ENCODE results near the gene ZNF831.

The ZNF831 gene

DNA sequence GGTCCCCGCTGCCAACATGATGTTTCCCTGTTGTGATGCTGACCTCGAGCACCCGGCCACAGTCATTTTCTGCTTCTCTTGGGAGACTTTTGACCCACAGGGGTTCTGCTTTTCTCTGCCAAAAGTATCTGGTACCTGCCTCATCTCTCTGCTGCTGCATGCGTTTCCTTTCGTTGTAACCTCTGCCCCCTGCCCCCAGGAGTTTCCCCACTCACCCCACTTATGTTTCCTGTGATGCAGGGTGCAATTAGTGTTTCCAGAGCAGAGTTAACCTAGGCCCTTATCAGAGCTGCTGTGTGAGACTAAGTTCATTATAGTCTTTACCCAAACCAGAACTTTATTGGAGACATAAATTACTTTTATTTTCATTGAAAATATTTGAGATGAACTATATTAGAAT is 71.6 kb downstream of the ZNF831 start:
- in situ Hi-C loops (cut with MboI; ENCODE audit: low sequenced_read_pairs) = no loop called here

- in situ Hi-C loops (cut with MboI; ENCODE audit: low sequenced_read_pairs) = no loop called here
Measured at GRCh38 chr20:59240006-59240405, 76.4 kb downstream of the ZNF831 start.

DNA sequence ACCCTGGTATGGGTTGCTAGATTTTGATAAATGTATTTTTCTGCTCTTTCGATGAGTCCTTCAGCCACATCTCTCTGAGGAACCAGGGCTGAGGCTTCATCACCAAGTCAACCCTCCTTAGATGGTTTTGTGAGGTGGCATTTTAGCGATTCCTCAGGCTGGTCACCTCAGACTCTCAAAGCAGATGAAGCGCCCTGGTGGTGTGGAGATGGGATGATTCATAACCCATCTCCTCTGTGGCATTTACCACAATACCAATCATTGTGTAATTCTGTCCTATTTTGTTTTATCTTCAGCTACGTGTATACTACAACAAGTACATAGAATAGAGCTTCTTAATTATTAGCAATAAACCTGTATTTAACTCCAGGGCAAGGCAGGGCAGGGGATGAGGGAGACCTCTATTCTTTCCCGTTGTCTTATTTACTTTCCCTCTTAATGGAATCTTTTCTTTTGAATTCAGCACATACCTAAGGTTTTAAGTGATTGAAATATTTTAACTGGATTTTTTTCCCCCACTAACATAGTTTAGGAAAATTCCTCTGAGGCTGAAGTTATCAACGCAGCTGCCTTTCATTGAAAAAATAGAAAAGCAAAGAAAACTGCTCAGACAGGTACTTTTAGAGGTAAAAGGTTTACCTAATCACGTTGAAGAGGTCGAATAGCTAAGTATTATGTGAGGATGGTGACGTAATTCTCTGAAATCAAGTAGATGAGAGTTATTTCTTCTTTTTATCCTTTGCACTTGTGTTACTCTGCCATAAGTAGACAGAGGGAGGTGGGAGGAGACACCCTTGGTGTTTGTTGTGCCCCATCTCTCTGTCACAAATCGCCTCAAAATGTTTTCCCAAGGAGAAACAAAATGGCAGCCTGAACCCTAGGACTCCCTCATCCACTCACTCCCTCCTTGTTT is 79.3 kb downstream of the ZNF831 start:
- in situ Hi-C loops (cut with MboI; ENCODE audit: low sequenced_read_pairs) = no loop called here

GRCh38 chr20:59246691-59247400 is 83.2 kb downstream of the ZNF831 start:
- in situ Hi-C loops (cut with MboI; ENCODE audit: low sequenced_read_pairs) = no loop called here

- in situ Hi-C loops (cut with MboI; ENCODE audit: low sequenced_read_pairs) = no loop called here
Measured at GRCh38 chr20:59247731-59248684, 84.4 kb downstream of the ZNF831 start.

- in situ Hi-C loops (cut with MboI; ENCODE audit: low sequenced_read_pairs) = no loop called here
Measured at GRCh38 chr20:59250293-59250692, 86.7 kb downstream of the ZNF831 start.

GRCh38 chr20:59253325-59253724 is 89.7 kb downstream of the ZNF831 start:
- in situ Hi-C loops (cut with MboI; ENCODE audit: low sequenced_read_pairs) = no loop called here

DNA sequence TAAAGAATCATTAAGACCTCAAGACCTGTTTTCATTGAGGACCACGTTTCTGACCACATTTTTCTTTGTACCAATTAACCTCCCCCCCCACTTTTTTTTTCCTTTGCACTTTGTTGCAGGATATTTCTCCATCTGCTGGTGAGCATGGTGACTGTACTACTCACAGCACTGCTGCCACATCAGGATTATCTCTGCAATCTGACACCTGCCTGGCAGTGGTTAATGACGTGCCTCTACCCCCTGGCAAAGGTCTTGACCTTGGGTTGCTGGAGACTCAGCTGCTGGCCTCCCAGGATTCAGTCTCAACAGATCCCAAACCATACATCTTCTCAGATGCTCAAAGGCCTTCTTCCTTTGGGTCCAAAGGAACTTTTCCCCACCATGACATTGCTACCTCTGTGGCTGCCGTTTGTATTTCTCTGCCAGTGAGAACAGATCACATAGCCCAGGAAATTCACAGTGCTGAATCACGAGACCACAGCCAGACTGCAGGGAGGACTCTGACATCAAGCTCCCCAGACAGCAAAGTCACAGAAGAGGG is 90.2 kb downstream of the ZNF831 start:
- in situ Hi-C loops (cut with MboI; ENCODE audit: low sequenced_read_pairs) = no loop called here

DNA sequence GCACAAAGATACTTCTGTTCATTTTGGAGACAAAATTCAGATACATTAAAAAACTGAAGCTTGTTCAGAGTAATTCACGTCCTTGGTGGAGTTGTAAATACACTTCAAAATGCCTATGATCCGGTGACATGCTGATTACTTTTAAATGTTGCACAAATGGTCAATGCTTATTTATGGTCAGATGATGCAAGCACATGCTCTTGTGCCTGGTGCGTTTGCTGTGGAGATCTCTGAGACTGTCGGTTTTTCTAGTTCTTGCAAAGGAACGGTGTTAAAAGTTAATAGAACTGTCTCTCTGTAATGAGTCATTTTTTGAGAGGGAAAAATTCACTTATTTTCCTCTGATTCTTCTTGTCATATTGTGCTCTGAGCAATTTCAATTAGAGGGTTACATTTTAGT is 91.6 kb downstream of the ZNF831 start:
- in situ Hi-C loops (cut with MboI; ENCODE audit: low sequenced_read_pairs) = no loop called here

- in situ Hi-C loops (cut with MboI; ENCODE audit: low sequenced_read_pairs) = no loop called here
Measured at GRCh38 chr20:59258221-59258621, 94.6 kb downstream of the ZNF831 start.

GRCh38 chr20:59259946-59260345 is 96.3 kb downstream of the ZNF831 start:
- in situ Hi-C loops (cut with MboI; ENCODE audit: low sequenced_read_pairs) = no loop called here

- in situ Hi-C loops (cut with MboI; ENCODE audit: low sequenced_read_pairs) = no loop called here
Measured at GRCh38 chr20:59265298-59265697, 101.7 kb downstream of the ZNF831 start.

DNA sequence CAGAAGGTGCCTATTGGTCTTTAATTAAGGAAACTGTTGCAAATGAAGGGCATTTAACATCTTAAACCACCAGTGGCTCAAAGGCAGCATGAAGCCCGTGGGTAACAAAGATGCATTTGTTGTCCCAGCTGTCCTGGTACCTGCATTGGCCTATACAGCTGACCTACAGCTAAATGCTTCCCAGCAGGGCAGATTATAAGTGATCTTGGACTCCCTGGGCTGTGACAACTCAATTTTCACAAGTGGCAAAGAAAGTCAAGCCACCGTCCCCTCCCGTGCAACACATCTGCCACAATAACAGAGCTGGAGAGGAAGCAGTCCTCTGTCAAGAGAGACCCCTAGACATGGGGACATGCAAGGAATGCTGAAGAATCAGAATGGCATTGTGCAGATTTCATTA is 105.2 kb downstream of the ZNF831 start:
- in situ Hi-C loops (cut with MboI; ENCODE audit: low sequenced_read_pairs) = no loop called here

- in situ Hi-C loops (cut with MboI; ENCODE audit: low sequenced_read_pairs) = no loop called here
Measured at GRCh38 chr20:59269411-59270025, 105.9 kb downstream of the ZNF831 start.

DNA sequence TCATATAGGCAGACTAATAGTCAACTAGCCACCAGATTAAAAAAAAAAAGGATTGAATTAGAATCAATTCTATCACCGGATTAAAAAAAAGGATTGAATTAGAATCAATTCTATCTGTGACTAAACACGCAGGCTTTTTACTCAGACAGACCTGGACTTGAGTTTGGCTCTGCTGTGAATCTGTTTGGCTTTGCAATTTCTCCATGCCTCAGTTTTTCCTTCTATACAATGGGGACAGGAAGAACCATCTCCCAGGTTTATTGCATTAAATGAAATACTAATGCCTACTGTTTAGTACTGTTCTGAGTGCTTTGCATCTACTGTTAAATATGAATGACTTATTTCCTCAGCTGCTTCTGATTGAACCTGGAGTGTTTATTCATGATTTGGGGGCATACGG is 106.8 kb downstream of the ZNF831 start:
- in situ Hi-C loops (cut with MboI; ENCODE audit: low sequenced_read_pairs) = no loop called here

DNA sequence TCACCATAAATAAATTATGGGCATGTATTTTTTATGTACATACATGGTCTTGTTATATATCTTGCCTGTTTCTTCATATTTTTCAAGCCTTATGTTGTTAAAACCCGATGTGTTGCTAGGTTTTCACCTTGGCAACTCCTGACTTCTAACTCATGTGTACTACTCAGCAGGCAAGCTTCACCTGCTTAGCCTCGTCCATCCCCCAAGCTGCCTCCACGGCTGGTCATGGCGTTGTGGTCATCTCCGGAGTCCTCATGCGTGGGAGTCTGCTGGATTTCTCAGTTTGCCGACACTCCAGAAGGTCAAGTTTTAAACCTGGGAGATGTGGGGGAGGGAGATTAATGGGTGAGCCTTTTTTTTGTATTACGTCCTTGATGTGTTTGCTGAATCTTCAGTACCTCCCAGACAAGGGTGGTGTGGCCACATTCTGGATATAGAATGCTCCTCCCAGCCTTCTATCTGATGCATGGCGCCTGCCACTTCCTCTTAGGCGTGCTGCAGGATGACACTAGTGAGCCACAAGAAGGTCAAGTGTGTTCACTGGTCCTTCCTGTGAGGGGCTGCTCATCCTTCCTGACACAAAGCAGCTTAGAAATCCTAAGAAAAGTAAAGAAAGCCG is 110.2 kb downstream of the ZNF831 start:
- in situ Hi-C loops (cut with MboI; ENCODE audit: low sequenced_read_pairs) = no loop called here

DNA sequence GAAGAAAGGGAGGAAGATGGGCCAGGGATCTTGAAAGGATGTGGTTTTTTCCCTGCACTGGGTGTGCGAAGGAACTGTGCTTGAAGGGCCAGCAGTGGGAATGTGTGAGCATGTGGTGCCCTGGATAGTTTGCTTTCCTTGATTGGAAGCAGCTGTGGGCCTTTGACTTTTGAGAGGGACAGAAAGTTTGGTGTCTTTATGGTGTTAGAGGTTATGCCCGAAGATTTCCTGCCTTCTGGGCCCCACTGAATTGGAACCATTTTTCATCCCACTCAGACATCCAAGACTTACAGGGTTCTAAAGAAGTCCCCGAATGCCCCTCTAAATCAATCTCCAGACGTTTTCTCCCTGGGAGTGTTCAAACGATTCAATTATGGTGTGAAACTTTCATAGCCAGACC is 113.3 kb downstream of the ZNF831 start:
- in situ Hi-C loops (cut with MboI; ENCODE audit: low sequenced_read_pairs) = no loop called here

DNA sequence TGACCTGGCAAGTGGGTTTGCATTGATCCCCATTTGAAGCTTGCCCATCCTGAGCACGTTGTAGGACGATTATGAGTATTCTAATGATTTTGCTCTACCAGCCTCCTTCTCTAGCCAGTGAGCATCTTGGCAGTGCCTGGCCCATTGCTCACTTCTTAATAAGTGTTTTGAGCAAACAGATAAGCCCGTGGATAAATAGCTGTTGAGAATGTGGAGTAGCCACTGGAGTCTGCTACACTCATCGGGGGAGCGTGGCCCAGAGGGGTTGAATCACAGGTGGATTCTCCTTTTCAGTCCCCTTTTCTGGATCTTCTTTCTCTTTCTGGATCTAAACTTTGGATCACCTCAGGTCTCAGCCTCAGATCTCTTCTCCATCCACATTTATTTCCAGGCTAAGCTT is 120.8 kb downstream of the ZNF831 start:
- in situ Hi-C loops (cut with MboI; ENCODE audit: low sequenced_read_pairs) = no loop called here

- in situ Hi-C loops (cut with MboI; ENCODE audit: low sequenced_read_pairs) = no loop called here
Measured at GRCh38 chr20:59289994-59290393, 126.4 kb downstream of the ZNF831 start.

Data from HL-60/S4 treated with phorbol 12-myristate 13-acetate at 8.2 ng/mL for 4 days and 3 days (cell line).